IPS-NIHi11 (cell line): ENCODE measurements around the gene GMIP.
"Not testable (repeated sequence)": the region's sequence is repeated elsewhere in the genome, so short reads cannot be mapped to it uniquely, and the experiment has no call there.

Experiments
- DNase-seq: peaks from one replicate; pipeline ENCODE4 v3.0.0; 2012; ENCODE audit warnings: mixed read lengths, low spot score

GMIP gene

DNA sequence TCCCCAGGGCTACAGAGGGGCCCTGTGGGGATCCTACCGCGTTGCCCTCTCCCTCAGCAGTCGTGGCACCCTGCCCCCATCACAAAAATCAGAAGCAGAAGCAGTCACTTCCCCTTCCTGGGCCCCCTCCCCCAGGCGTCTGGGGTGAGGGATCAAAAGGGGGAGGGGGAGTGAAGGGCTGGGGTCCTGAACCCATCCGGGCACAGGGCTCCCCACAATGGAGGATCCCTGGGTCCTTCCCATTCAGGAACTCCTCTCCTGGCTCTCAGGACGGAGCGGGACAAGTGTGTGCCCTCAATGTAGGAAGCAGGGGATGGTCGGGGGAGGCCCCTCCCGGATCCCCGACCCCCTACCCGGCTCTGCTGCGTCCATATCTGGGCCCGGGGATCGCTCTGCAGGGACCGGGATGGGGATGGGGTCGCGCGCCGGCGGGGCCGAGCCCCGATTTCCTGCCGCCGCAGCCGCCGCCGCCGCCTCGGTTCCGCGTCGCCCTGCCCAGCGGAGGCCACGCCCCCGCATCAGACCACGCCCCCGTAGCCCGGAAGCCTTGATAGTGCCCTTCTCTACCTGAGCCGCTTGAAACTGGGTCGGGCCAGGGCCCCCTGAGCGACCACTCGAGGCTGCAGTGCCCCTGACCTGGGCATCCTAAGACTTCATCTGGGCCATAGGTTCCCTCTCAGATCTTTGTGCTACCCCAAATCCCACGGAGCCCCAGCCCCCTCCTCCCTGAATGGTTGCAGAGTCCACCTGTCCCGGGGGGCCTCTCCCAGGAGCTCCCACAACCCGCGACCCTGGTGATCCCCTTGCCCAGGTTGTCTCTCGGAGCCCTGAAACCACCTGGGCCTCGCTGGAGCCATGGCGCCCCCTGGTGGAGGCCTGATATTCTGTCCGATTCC lies at the start of gene GMIP:
GMIP (minus strand) TSS at position 500 of the 896 bp plus-strand sequence; CDS start at position 372, 128 bp downstream.
- DNase-seq = peak; percentile 96

GRCh38 chr19:19691683-19692082 lies 48.2 kb upstream of the GMIP start:
- no peak for DNase-seq

GRCh38 chr19:19689023-19689422 lies 45.6 kb upstream of the GMIP start:
- not testable (repeated sequence) for DNase-seq

GRCh38 chr19:19687090-19687489 lies 43.6 kb upstream of the GMIP start:
- no peak for DNase-seq

DNA sequence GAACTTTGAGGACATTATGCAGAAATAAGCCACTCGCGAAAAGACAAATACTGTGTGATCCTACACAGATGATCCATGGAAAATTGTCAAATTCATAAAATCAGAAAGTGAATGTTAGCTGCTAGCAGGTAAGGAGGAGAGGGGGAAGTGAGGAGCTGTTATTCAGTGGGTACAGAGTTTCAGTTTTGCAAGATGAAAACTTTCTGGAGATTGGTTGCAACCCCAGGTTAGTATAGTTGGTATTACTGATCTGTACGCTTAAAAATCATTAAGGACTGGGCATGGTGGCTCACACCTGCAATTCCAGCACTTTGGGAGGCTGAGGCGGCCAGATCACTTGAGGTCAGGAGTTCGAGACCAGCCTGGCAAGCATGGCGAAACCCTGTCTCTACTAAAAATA lies 43.1 kb upstream of the GMIP start:
- no peak for DNase-seq

GRCh38 chr19:19686119-19686518 lies 42.7 kb upstream of the GMIP start:
- not testable (repeated sequence) for DNase-seq

DNA sequence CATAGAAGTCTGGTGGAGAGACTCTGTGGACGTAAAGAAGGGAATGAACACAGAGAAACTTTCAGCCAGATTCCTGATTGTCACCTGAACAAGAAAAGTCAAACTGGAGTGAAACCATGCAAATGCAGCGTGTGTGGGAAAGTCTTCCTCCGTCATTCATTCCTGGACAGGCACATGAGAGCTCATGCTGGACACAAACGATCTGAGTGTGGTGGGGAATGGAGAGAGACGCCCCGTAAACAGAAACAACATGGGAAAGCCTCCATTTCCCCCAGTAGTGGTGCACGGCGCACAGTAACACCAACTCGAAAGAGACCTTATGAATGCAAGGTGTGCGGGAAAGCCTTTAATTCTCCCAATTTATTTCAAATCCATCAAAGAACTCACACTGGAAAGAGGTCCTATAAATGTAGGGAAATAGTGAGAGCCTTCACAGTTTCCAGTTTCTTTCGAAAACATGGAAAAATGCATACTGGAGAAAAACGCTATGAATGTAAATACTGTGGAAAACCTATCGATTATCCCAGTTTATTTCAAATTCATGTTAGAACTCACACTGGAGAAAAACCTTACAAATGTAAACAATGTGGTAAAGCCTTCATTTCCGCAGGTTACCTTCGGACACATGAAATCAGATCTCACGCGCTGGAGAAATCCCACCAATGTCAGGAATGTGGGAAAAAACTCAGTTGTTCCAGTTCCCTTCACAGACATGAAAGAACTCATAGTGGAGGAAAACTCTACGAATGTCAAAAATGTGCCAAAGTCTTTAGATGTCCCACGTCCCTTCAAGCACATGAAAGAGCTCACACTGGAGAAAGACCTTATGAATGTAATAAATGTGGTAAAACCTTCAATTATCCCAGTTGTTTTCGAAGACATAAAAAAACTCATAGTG lies 36.0 kb upstream of the GMIP start:
- DNase-seq = no peak

DNA sequence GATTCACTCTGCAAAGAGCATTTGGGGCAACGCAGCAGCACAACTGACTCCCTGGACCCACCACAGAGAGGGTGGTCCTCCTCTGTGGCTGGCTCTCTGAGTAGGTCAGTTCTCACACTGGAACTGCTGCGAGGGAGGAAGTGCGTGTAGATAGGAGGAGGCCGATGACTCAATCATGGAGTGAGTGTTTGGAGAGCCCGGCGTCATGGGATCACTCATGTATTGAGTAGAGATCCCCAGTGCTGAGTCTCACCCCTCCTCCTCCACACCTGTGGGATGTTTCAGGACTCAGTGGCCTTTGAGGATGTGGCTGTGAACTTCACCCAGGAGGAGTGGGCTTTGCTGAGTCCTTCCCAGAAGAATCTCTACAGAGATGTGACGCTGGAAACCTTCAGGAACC lies 34.1 kb upstream of the GMIP start:
- no peak for DNase-seq

- DNase-seq = no peak
Measured at GRCh38 chr19:19674315-19674714, 30.9 kb upstream of the GMIP start.

DNA sequence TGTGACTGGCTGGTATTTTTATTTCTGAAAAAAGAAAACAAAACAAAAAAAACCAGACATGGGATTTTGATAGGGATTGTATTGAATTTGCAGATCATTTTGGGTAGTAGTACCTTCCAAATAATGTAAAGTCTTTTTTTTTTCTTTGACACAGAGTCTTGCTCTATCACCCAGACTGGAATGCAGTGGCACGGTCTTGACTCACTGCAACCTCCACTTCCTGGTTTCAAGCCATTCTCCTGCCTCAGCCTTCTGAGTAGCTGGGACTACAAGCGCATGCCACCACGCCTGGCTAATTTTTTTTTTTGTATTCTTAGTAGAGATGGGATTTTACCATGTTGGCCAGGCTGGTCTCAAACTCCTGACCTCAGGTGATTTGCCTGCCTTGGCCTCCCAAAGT lies 29.4 kb upstream of the GMIP start:
- no peak for DNase-seq

GRCh38 chr19:19670070-19670551 lies 26.7 kb upstream of the GMIP start:
- peak; percentile 26 for DNase-seq

DNA sequence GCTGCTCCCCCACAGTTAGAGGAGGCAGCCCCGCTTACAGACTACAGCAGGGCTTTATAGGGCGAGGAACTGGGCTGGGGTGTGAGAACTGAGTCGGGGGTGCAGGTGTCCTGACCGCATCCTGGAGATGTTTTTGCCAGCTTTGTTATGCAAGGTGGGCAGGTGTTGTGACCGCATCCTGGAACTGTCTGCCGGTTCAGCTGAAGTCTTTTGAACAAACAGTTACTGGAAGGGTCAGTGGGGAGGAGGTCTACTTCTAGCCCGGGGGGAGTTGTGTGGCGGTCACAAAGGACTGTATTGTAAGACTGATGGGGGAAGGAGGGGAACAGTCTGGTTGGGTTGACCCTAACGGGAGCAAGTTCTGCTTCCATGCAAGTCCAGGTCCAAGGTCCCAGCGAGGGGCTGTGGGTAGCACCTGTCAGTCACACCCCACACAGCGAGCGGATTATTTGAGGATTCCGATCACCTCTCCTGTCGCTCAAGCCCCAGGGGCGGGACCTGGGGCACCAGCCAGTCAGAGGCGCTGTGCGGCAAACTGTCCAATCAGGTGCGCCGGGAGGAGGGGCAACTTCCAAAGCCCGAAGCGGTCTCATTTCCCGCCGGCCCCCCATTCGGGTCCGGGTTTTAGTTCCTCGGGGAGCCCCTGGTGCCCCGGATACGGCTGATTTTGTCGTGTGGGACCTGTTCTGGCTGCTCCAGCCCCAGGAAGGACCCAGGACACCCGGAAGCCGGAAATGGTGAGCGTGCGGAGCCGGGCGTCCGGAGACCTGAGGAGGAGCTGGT lies 25.0 kb upstream of the GMIP start, which contains the start of gene ZNF101:
ZNF101 (plus strand) TSS at position 610 of the 783 bp plus-strand sequence; CDS start at position 735, 125 bp downstream.
- DNase-seq = peak; percentile 93

DNA sequence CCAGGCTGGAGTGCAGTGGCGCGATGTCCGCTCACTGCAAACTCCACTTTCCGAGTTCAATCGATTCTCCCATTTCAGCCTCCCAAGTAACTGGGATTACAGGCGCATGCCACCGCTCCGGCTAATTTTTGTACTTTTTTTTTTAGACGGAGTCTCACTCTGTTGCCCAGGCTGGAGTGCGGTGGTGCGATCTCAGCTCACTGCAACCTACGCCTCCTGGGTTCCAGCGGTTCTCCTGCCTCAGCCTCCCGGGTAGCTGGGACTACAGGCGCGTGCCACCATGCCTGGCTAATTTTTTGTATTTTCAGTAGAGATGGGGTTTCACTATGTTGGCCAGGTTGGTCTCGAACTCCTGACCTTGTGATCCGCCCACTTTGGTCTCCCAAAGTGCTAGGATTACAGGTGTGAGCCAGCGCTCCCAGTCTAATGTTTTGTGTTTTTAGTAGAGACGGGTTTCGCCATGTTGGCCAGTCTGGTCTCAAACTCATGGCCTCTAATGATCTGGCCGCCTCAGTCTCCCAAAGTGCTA lies 22.0 kb upstream of the GMIP start:
- DNase-seq = not testable (repeated sequence)

- peak; percentile 89 for DNase-seq
Measured at GRCh38 chr19:19663256-19664120, 20.0 kb upstream of the GMIP start, which contains the start of gene ATP13A1. TSS of gene ATP13A1 (minus strand) at chr19:19663676. CDS start at chr19:19663666, 10 bp downstream.

DNA sequence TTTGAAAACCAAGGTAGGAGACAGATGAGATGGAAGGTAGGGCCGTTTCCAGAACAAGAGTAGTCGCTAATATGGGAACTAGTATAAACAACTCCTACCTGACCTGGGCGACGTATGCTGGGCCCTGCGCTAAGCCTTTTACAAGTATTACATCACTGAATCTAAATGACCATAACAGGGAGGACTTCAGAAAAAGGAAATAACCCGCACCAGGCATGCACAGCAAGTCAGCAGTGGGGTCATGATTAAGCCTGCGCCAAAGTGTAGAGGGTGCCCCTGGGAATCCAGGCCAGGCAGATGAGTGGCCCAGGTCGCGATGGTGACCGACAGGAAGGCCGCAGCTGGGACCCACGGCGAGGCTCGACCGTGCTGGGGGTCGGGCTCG lies 19.4 kb upstream of the GMIP start:
- no peak for DNase-seq

DNA sequence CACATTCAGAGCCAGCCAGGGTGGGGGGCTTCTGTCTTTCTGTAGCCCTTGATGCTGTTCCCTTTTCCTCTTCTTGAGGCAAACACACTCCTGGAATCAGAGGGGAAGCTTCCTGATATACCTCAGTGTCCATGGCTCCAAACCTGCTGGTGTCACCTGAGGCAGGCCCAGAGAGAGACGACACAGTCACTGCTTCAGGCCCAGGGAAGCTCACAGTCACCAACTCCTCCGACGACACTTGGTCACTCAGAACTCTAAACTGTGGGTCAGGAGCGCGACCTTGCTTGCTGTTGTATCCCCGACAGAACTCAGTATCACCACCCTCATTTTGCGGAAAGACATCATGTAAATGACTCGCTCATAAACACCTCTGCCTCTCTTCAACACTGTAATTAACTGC lies 18.9 kb upstream of the GMIP start:
- no peak for DNase-seq

DNA sequence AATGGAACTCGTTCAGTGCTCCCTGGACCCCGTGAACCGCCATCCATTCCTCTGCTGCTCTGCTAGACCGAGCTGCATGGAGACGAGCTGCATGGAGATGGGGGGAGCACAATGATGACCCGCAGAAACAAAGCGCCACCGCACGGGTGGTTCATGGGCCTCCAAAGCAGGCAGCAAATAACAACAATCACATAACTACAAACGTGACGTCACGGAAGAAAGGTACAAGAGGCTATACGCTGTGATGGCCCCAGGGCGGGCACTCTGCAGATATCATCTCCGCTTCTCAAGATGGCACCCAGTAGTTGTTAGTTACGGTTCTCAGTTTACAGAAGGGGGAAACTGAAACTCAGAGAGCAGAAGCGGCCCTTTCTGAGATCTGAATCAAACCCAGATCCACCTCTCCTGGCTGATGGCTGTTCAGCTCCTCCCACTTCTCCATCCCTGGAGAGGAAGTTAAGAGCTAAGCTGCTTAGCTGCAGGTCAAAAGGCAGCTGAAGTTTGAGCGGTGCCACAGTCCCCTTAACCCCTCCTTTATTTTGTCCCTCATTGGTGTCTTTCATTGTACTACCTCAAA lies 18.3 kb upstream of the GMIP start:
- no peak for DNase-seq

- no peak for DNase-seq
Measured at GRCh38 chr19:19661141-19661674, 17.8 kb upstream of the GMIP start.

GRCh38 chr19:19659646-19660245 lies 16.3 kb upstream of the GMIP start:
- DNase-seq = no peak
